Sigmoid colon (tissue), 7 donors: ENCODE results near the gene RPL37A. TPM values are rescaled to one million over a fixed set of nuclear protein-coding genes. Genes with fewer than 3 reads are reported as not detected.

Experiments used
- DNase-seq: peaks from one replicate; pipeline ENCODE4 v3.0.0-alpha.2; 2019
- H3K27ac ChIP-seq, 4 donors: fragments of 200-600 bp; sonication (generic); one replicate each; pipeline ENCODE4 v1.5.1; 2016 to 2019; ENCODE audit warnings: mild to moderate bottlenecking in 1 of 4
- H3K27me3 ChIP-seq, 3 donors: fragments of 200-600 bp; sonication (generic); one replicate each; pipeline ENCODE4 v1.5.1; 2019; ENCODE audit warnings: mild to moderate bottlenecking in 1 of 3
- H3K36me3 ChIP-seq, 4 donors: fragments of 200-600 bp; sonication (generic); one replicate each; pipeline ENCODE4 v1.5.1; 2016 to 2019
- H3K4me1 ChIP-seq, 4 donors: fragments of 200-600 bp; sonication (generic); one replicate each; pipeline ENCODE4 v1.5.1; 2017 to 2019
- H3K4me3 ChIP-seq, 4 donors: fragments of 200-600 bp; sonication (generic); one replicate each; pipeline ENCODE4 v1.5.1; 2017 to 2019; ENCODE audit warnings: mild to moderate bottlenecking in 2 of 4, moderate library complexity in 1 of 4
- H3K9me3 ChIP-seq, 4 donors: fragments of 200-600 bp in 3 of 4; sonication (generic) in 3 of 4; one replicate each; pipeline versions ENCODE4 v1.5.1 to v1.6.1; 2013 to 2019
- CTCF ChIP-seq, 4 experiments: fragments of 450-650 bp in 3 of 4; fragments of 200-600 bp in 1 of 4; IDR thresholded peaks; one replicate each; pipeline ENCODE4 v1.5.1; 2016 to 2019; ENCODE audit warnings: antibody characterized with exemption in 4 of 4, mild to moderate bottlenecking in 3 of 4, moderate library complexity in 2 of 4
- EP300 ChIP-seq, 4 donors: sonication (generic); formaldehyde crosslinking; IDR thresholded peaks; one replicate each; pipeline ENCODE4 v1.6.1; 2017; ENCODE audit warnings: antibody characterized with exemption in 4 of 4
- POLR2A ChIP-seq, 2 donors: fragments of 450-650 bp; IDR thresholded peaks; one replicate each; pipeline ENCODE4 v1.6.1; 2016; ENCODE audit warnings: antibody characterized with exemption in 2 of 2, mild to moderate bottlenecking in 2 of 2, moderate library complexity in 2 of 2
- POLR2AphosphoS5 ChIP-seq, 4 donors: sonication (generic); formaldehyde crosslinking; IDR thresholded peaks; one replicate each; pipeline ENCODE4 v1.6.1; 2017; ENCODE audit warnings: antibody characterized with exemption in 4 of 4
- WGBS, 2 donors: extraction: QIAGEN DNeasy Blood & Tissue Kit; methylation state at CpG; one replicate each; pipeline ENCODE4 v1.1.7; 2013; 5-methylcytosine and 5-hydroxymethylcytosine counted together
- intact Hi-C: fragments of 100-400 bp; cut with DNase I; formaldehyde crosslinking; loops from one replicate; pipeline ENCODE4 v1.15.1; 2023
- polyA plus RNA-seq, 3 donors: library from polyadenylated mRNA; stranded (reverse); fragments of 200-250 nt; gene quantifications; one replicate each; pipeline ENCODE4 v1.2.3, GENCODE V29; 2013
- total RNA-seq, 4 donors: library from RNA; depleted of rRNA; stranded (reverse); fragments of >200 nt; gene quantifications; one replicate each; pipeline ENCODE4 v1.1.0, GENCODE V29; 2016
- donor health status: healthy with polysubstance abuse.
- donor health status: Bipolar disorder and iron deficiency.
- donor health status: healthy.

The RPL37A gene
- total and polyA plus RNA-seq, 7 donors = 991 to 6,789 (median 2,007) TPM

GRCh38 chr2:216501854-216502253, 3.2 kb downstream of the RPL37A start:
- H3K4me1 ChIP-seq = peaks cover 0 to 45% (median 31%) of the 10 kb centered on the region in 4 donors
- TF ChIP-seq POLR2AphosphoS5 (IDR thresholded peaks at IDR 0.05) (no peak), CTCF (IDR thresholded peaks at IDR 0.05) (no peak), POLR2A (IDR thresholded peaks at IDR 0.05) (no peak), EP300 (IDR thresholded peaks at IDR 0.05) (no peak)

GRCh38 chr2:216502381-216503158, 3.9 kb downstream of the RPL37A start:
- TF ChIP-seq EP300 (IDR thresholded peaks at IDR 0.05) = no peak
- TF ChIP-seq POLR2AphosphoS5 (IDR thresholded peaks at IDR 0.05) = no peak
- TF ChIP-seq POLR2A (IDR thresholded peaks at IDR 0.05) = no peak
- no peak for TF ChIP-seq CTCF (IDR thresholded peaks at IDR 0.05)
- Histone ChIP-seq H3K4me1 (peaks cover 0 to 40% (median 26%) of the 10 kb centered on the region in 4 donors), H3K27ac (no peak overlapping the region), H3K27me3 (no peaks in the 10 kb centered on the region), H3K4me3 (no peak overlapping the region), H3K36me3 (peaks cover 16 to 61% (median 41%) of the 10 kb centered on the region in 4 donors), H3K9me3 (no peaks in the 10 kb centered on the region)
- DNase-seq = no peak
- WGBS, 2 donors = 68 to 79% methylated on average over 7 of the region's 7 CpGs
- intact Hi-C loops = no loop called here

More at GRCh38 chr2:216501854-216502253, 3.2 kb downstream of the RPL37A start:
- 45 to 82% methylated on average over 8 of the region's 8 CpGs for WGBS, 2 donors
- no peak overlapping the region for H3K4me3 ChIP-seq
- intact Hi-C loops = no loop called here
- no peaks in the 10 kb centered on the region for H3K9me3 ChIP-seq
- no peaks in the 10 kb centered on the region for H3K27me3 ChIP-seq
- DNase-seq = no peak
- H3K27ac ChIP-seq = no peak overlapping the region
- peaks cover 16 to 61% (median 41%) of the 10 kb centered on the region in 4 donors for H3K36me3 ChIP-seq

- no peaks in the 10 kb centered on the region for H3K27me3 ChIP-seq
- WGBS, 2 donors = 75 to 88% methylated on average over 6 of the region's 6 CpGs
Measured at GRCh38 chr2:216503159-216503629, 4.5 kb downstream of the RPL37A start.

GRCh38 chr2:216503697-216504375, 5.2 kb downstream of the RPL37A start:
- Histone ChIP-seq H3K27me3 (no peaks in the 10 kb centered on the region), H3K27ac (peak overlapping the region in 1 of 4 donors; percentile 18), H3K9me3 (no peaks in the 10 kb centered on the region), H3K4me1 (peaks cover 0 to 31% (median 19%) of the 10 kb centered on the region in 4 donors), H3K36me3 (peaks cover 16 to 61% (median 41%) of the 10 kb centered on the region in 4 donors), H3K4me3 (no peak overlapping the region)
- intact Hi-C loops = no loop called here
- no peak for DNase-seq
- 37 to 72% methylated on average over 5 of the region's 5 CpGs for WGBS, 2 donors
- TF ChIP-seq CTCF (IDR thresholded peaks at IDR 0.05) (no peak), POLR2A (IDR thresholded peaks at IDR 0.05) (no peak), POLR2AphosphoS5 (IDR thresholded peaks at IDR 0.05) (no peak), EP300 (IDR thresholded peaks at IDR 0.05) (no peak)

More at GRCh38 chr2:216503159-216503629, 4.5 kb downstream of the RPL37A start:
- intact Hi-C loops = no loop called here
- peaks cover 16 to 61% (median 41%) of the 10 kb centered on the region in 4 donors for H3K36me3 ChIP-seq
- H3K27ac ChIP-seq = no peak overlapping the region
- no peaks in the 10 kb centered on the region for H3K9me3 ChIP-seq
- TF ChIP-seq CTCF (IDR thresholded peaks at IDR 0.05) = no peak
- no peak for TF ChIP-seq POLR2A (IDR thresholded peaks at IDR 0.05)
- no peak for TF ChIP-seq EP300 (IDR thresholded peaks at IDR 0.05)
- no peak for TF ChIP-seq POLR2AphosphoS5 (IDR thresholded peaks at IDR 0.05)
- H3K4me3 ChIP-seq = no peak overlapping the region
- DNase-seq = no peak
- peaks cover 0 to 34% (median 20%) of the 10 kb centered on the region in 4 donors for H3K4me1 ChIP-seq
